H9 (cell line): Measurements from ENCODE around the gene SC5D. TPM values are rescaled to one million over a fixed set of nuclear protein-coding genes. Genes with fewer than 3 reads are reported as not detected.

Experiments
- DNase-seq: peaks from one replicate; pipeline ENCODE4 v3.0.0-alpha.2; 2017
- H2AFZ ChIP-seq: one replicate; pipeline ENCODE4 v1.6.1; 2013; ENCODE audit warnings: mild to moderate bottlenecking, low read length, control low read depth, moderate library complexity
- H2AK5ac ChIP-seq: 2 replicates; pipeline ENCODE4 v1.6.1; 2013; ENCODE audit warnings: low read length, control low read depth, mixed read lengths; ENCODE audit not compliant: insufficient read length
- H2BK120ac ChIP-seq: one replicate; pipeline ENCODE4 v1.6.1; 2013; ENCODE audit warnings: low read depth, mild to moderate bottlenecking, low read length, control low read depth, inconsistent platforms; ENCODE audit not compliant: poor library complexity, severe bottlenecking
- H2BK12ac ChIP-seq: 2 replicates; pipeline ENCODE4 v1.6.1; 2013; ENCODE audit warnings: low read length, control low read depth, mixed read lengths, low read depth; ENCODE audit not compliant: insufficient read length
- H2BK15ac ChIP-seq: 2 replicates; pipeline ENCODE4 v1.6.1; 2013; ENCODE audit warnings: low read depth, low read length, control low read depth
- H2BK20ac ChIP-seq: one replicate; pipeline ENCODE4 v1.6.1; 2013; ENCODE audit warnings: low read depth, mild to moderate bottlenecking, low read length, control low read depth, inconsistent platforms; ENCODE audit not compliant: poor library complexity, severe bottlenecking
- H2BK5ac ChIP-seq: 2 replicates; pipeline ENCODE4 v1.6.1; 2013; ENCODE audit warnings: low read length, control low read depth, mixed read lengths; ENCODE audit not compliant: insufficient read length
- H3K14ac ChIP-seq: 2 replicates; pipeline ENCODE4 v1.6.1; 2013; ENCODE audit warnings: low read length, control low read depth; ENCODE audit not compliant: insufficient read depth
- H3K18ac ChIP-seq: 2 replicates; pipeline ENCODE4 v1.6.1; 2013; ENCODE audit warnings: low read depth, mild to moderate bottlenecking, mixed read lengths, low read length, control low read depth; ENCODE audit not compliant: insufficient read length
- H3K23ac ChIP-seq: 2 replicates; pipeline ENCODE4 v1.6.1; 2013; ENCODE audit warnings: low read length, control low read depth, mixed read lengths, low read depth; ENCODE audit not compliant: insufficient read length
- H3K23me2 ChIP-seq: 2 replicates; pipeline ENCODE4 v1.6.1; 2013; ENCODE audit warnings: low read depth, mild to moderate bottlenecking, mixed read lengths, low read length, control low read depth; ENCODE audit not compliant: insufficient read length, poor library complexity, severe bottlenecking
- H3K27ac ChIP-seq: 2 replicates; pipeline ENCODE4 v1.5.1; 2013; ENCODE audit warnings: low read length, control low read depth, mixed read lengths, low read depth; ENCODE audit not compliant: insufficient read length
- H3K27me3 ChIP-seq: 2 replicates; pipeline ENCODE4 v1.6.1; 2013; ENCODE audit warnings: low read length, control low read depth, inconsistent platforms; ENCODE audit not compliant: insufficient read depth
- H3K4ac ChIP-seq: 2 replicates; pipeline ENCODE4 v1.6.1; 2013; ENCODE audit warnings: low read depth, mild to moderate bottlenecking, control low read depth, inconsistent platforms, low read length, moderate library complexity
- H3K4me1 ChIP-seq: 2 replicates; pipeline ENCODE4 v1.6.1; 2013; ENCODE audit warnings: low read length, control low read depth, inconsistent platforms; ENCODE audit not compliant: insufficient read depth
- H3K4me2 ChIP-seq: 2 replicates; pipeline ENCODE4 v1.6.1; 2013; ENCODE audit warnings: low read length, control low read depth, mixed read lengths; ENCODE audit not compliant: insufficient read length, insufficient read depth
- H3K56ac ChIP-seq: 2 replicates; pipeline ENCODE4 v1.6.1; 2013; ENCODE audit warnings: low read depth, mild to moderate bottlenecking, mixed read lengths, low read length, control low read depth; ENCODE audit not compliant: insufficient read length
- H3K79me1 ChIP-seq: 2 replicates; pipeline ENCODE4 v1.6.1; 2013; ENCODE audit warnings: low read depth, mild to moderate bottlenecking, moderate library complexity, low read length, control low read depth, inconsistent platforms; ENCODE audit not compliant: insufficient read depth, poor library complexity, severe bottlenecking
- H3K79me2 ChIP-seq: 2 replicates; pipeline ENCODE4 v1.6.1; 2013; ENCODE audit warnings: low read length, control low read depth, inconsistent platforms; ENCODE audit not compliant: insufficient read depth
- H3K9ac ChIP-seq: 2 replicates; pipeline ENCODE4 v1.6.1; 2013; ENCODE audit warnings: low read length, control low read depth, mixed read lengths; ENCODE audit not compliant: insufficient read length; ENCODE audit errors: extremely low read depth
- H3K9me3 ChIP-seq: one replicate; pipeline ENCODE4 v1.6.1; 2013; ENCODE audit warnings: low read depth, low read length, inconsistent platforms; ENCODE audit not compliant: control insufficient read depth
- H3T11ph ChIP-seq: one replicate; pipeline ENCODE4 v1.6.1; 2013; ENCODE audit warnings: mild to moderate bottlenecking, low read length, control low read depth, inconsistent platforms
- H4K20me1 ChIP-seq: one replicate; pipeline ENCODE4 v1.6.1; 2013; ENCODE audit not compliant: control insufficient read depth, insufficient read length, insufficient read depth
- H4K5ac ChIP-seq: 2 replicates; pipeline ENCODE4 v1.6.1; 2013; ENCODE audit warnings: low read depth, mild to moderate bottlenecking, mixed read lengths, low read length, control low read depth; ENCODE audit not compliant: insufficient read length
- H4K8ac ChIP-seq: replicated peaks from 2 replicates; pipeline ENCODE4 v1.6.1; 2013; ENCODE audit warnings: low read length, control low read depth, mixed read lengths, low read depth; ENCODE audit not compliant: insufficient read length
- H4K91ac ChIP-seq: 2 replicates; pipeline ENCODE4 v1.6.1; 2013; ENCODE audit warnings: low read depth, mild to moderate bottlenecking, moderate library complexity, mixed read lengths, low read length, control low read depth; ENCODE audit not compliant: insufficient read length
- H3K27ac Mint-ChIP-seq, 3 experiments: 2 replicates in 2 of 3; 3 replicates in 1 of 3; pipeline ENCODE4 v1.8.0; 2020 to 2021; ENCODE audit warnings: mixed read lengths in 3 of 3, mild to moderate bottlenecking in 1 of 3, moderate library complexity in 1 of 3
- H3K27me3 Mint-ChIP-seq: 2 replicates; pipeline ENCODE4 v1.8.0; 2021; ENCODE audit warnings: low read depth, mild to moderate bottlenecking, moderate library complexity, mixed read lengths
- H3K36me3 Mint-ChIP-seq, 3 experiments: 2 replicates in 2 of 3; 3 replicates in 1 of 3; pipeline ENCODE4 v1.8.0; 2020 to 2021; ENCODE audit warnings: low read depth in 3 of 3, mixed read lengths in 3 of 3; ENCODE audit not compliant: insufficient read depth in 1 of 3
- H3K4me1 Mint-ChIP-seq, 2 experiments: 2 replicates each; pipeline ENCODE4 v1.8.0; 2020; ENCODE audit warnings: mixed read lengths in 2 of 2
- H3K4me3 Mint-ChIP-seq, 2 experiments: 2 replicates in 1 of 2; 3 replicates in 1 of 2; pipeline ENCODE4 v1.8.0; 2020 to 2021; ENCODE audit warnings: mild to moderate bottlenecking in 2 of 2, mixed read lengths in 2 of 2, moderate library complexity in 1 of 2
- H3K9me3 Mint-ChIP-seq, 2 experiments: 2 replicates in 1 of 2; 3 replicates in 1 of 2; pipeline ENCODE4 v1.8.0; 2020; ENCODE audit warnings: mild to moderate bottlenecking in 2 of 2, mixed read lengths in 2 of 2, moderate library complexity in 1 of 2
- CTCF ChIP-seq: fragments of 200-600 bp; sonication (generic); conservative IDR thresholded peaks from 3 replicates; pipeline ENCODE4 v1.8.0; 2021; ENCODE audit warnings: antibody characterized with exemption, mild to moderate bottlenecking
- WGBS: extraction: QIAGEN DNeasy Blood & Tissue Kit; methylation state at CpG from one replicate; pipeline ENCODE4 v1.1.7; 2013; ENCODE audit warnings: missing lambda C conversion rate, low lambda C conversion rate, mixed read lengths; ENCODE audit not compliant: insufficient read length; ENCODE audit errors: extremely low coverage; 5-methylcytosine and 5-hydroxymethylcytosine counted together
- total RNA-seq: library from RNA; stranded (reverse); gene quantifications from 2 replicates; pipeline ENCODE4 v1.2.1, GENCODE V29; 2021

Gene SC5D
- total RNA-seq, 1 experiment from 2014 or later = 92.0 TPM

GRCh38 chr11:121337740-121338272, 45.2 kb downstream of the SC5D start:
- Histone ChIP-seq H3K4me2 (no peak overlapping the region), H2BK15ac (no peak overlapping the region), H3T11ph (no peak overlapping the region), H2BK20ac (no peak overlapping the region), H4K20me1 (no peaks in the 10 kb centered on the region), H2AFZ (no peak overlapping the region), H3K4me1 (no peaks in the 10 kb centered on the region; the same call in 1 of the 2 replicates), H3K23me2 (no peaks in the 10 kb centered on the region), H3K4ac (no peak overlapping the region), H3K18ac (no peak overlapping the region), H3K79me2 (no peaks in the 10 kb centered on the region), H3K27ac (no peak overlapping the region), H2AK5ac (no peak overlapping the region), H3K56ac (no peak overlapping the region), H3K27me3 (no peaks in the 10 kb centered on the region), H4K8ac (no peak overlapping the region), H4K5ac (no peak overlapping the region), H3K14ac (no peak overlapping the region), H3K9me3 (no peaks in the 10 kb centered on the region), H3K79me1 (no peaks in the 10 kb centered on the region), H2BK5ac (no peak overlapping the region), H3K23ac (no peak overlapping the region), H2BK120ac (no peak overlapping the region), H4K91ac (no peak overlapping the region), H3K9ac (no peak overlapping the region), H2BK12ac (no peak overlapping the region)
- no peak overlapping the region for H3K4me3 Mint-ChIP-seq
- H3K4me1 Mint-ChIP-seq = peaks cover 0 to 4% of the 10 kb centered on the region in 2 experiments; a peak in 1 of 4 replicates
- WGBS = no CpG with 5 or more reads among the region's 6 CpGs
- no peaks in the 10 kb centered on the region; the same call in 1 of the 2 replicates for H3K27me3 Mint-ChIP-seq
- H3K27ac Mint-ChIP-seq = no peak overlapping the region; a peak in 1 of 7 replicates
- DNase-seq = no peak
- TF ChIP-seq CTCF = no peak
- H3K9me3 Mint-ChIP-seq = no peaks in the 10 kb centered on the region
- no peaks in the 10 kb centered on the region; a peak in 1 of 7 replicates for H3K36me3 Mint-ChIP-seq
